HepG2 (cell line): Measurements from ENCODE around the gene SKA2. TPM values are rescaled to one million over a fixed set of nuclear protein-coding genes. Genes with fewer than 3 reads are reported as not detected.
A peak's percentile ranks its signal among the peaks of the same experiment; 100 is the strongest.

Source experiments
- AFF4 ChIP-seq: sonication (generic); formaldehyde crosslinking; IDR thresholded peaks from 2 replicates; pipeline ENCODE4 v1.4.0; 2020; ENCODE audit warnings: missing genetic modification reagents
- ATF3 ChIP-seq: sonication (generic); formaldehyde crosslinking; IDR thresholded peaks from 2 replicates; pipeline ENCODE4 v1.4.0; 2020; ENCODE audit warnings: missing genetic modification reagents
- RCOR2 ChIP-seq: IDR thresholded peaks from 2 replicates; pipeline ENCODE4 v1.6.1; 2016; ENCODE audit warnings: missing biosample characterization, missing genetic modification reagents
- SRSF4 ChIP-seq: fragments of 200-400 bp; formaldehyde crosslinking; IDR thresholded peaks from one replicate; pipeline ENCODE4 v1.6.1; 2018; ENCODE audit warnings: mild to moderate bottlenecking, low read depth, low read length, moderate library complexity; ENCODE audit not compliant: poor library complexity, severe bottlenecking
- STAT6 ChIP-seq: sonication (generic); formaldehyde crosslinking; IDR thresholded peaks from 2 replicates; pipeline ENCODE4 v1.4.0; 2020; ENCODE audit warnings: missing genetic modification reagents, mild to moderate bottlenecking, borderline replicate concordance
- ZNF20 ChIP-seq: sonication (generic); formaldehyde crosslinking; IDR thresholded peaks from 2 replicates; pipeline ENCODE4 v1.4.0; 2020; ENCODE audit warnings: mild to moderate bottlenecking, moderate library complexity, missing genetic modification reagents
- ZNF318 ChIP-seq: sonication (generic); formaldehyde crosslinking; IDR thresholded peaks from 2 replicates; pipeline ENCODE4 v1.4.0; 2020; ENCODE audit warnings: mild to moderate bottlenecking, missing genetic modification reagents
- ZNF644 ChIP-seq: IDR thresholded peaks from 2 replicates; pipeline ENCODE4 v1.6.1; 2016; ENCODE audit warnings: low read depth
- ZNF704 ChIP-seq: sonication (generic); formaldehyde crosslinking; IDR thresholded peaks from 2 replicates; pipeline ENCODE4 v1.8.1; 2023; ENCODE audit warnings: mild to moderate bottlenecking, inconsistent platforms, moderate library complexity, missing genetic modification reagents, borderline replicate concordance
- ZSCAN22 ChIP-seq: sonication (generic); formaldehyde crosslinking; IDR thresholded peaks from 2 replicates; pipeline ENCODE4 v1.4.0; 2020; ENCODE audit warnings: mild to moderate bottlenecking, missing genetic modification reagents
- polyA plus RNA-seq, 8 experiments: library from polyadenylated mRNA; depleted of rRNA in 3 of 8; stranded (reverse) in 7 of 8; unstranded in 1 of 8; fragments of >200 nt; fragmentation: Illumina TruSeq in 4 of 8; extraction: Trizol in 4 of 8; gene quantifications; 2 replicates each; pipeline versions ENCODE4 v1.2.1 to v1.2.3, GENCODE V29; 2011 to 2016; ENCODE audit warnings: low read depth in 4 of 8, missing spikeins in 1 of 8, mixed read lengths in 1 of 8; ENCODE audit not compliant: insufficient read depth in 1 of 8
- total RNA-seq, 5 experiments: library from RNA; depleted of rRNA; stranded (reverse); fragments of >200 nt; fragmentation: Illumina TruSeq; extraction: Trizol; gene quantifications; 2 replicates each; pipeline ENCODE4 v1.2.3, GENCODE V29; 2016; ENCODE audit warnings: low read depth in 1 of 5

SKA2 gene
- total and polyA plus RNA-seq, 2 of the 13 experiments (the other 11 are each of a cell fraction or from before 2014, with no cell fraction given) = 18.6 to 91.8 TPM

GRCh38 chr17:59106463-59107305 is 48.3 kb downstream of the SKA2 start, which contains the start of gene TRIM37 (continued):
- TF ChIP-seq ZNF318 (CRISPR knock-in tag) = peak; percentile 85; the same call in 1 of the 2 replicates
- TF ChIP-seq RCOR2 (CRISPR knock-in tag) = no peak; the same call in 1 of the 2 replicates
- TF ChIP-seq ATF3 (CRISPR knock-in tag) = no peak; the same call in 1 of the 2 replicates
- TF ChIP-seq STAT6 (CRISPR knock-in tag) = peak; percentile 98
- TF ChIP-seq ZNF704 = peak; percentile 84; the same call in 1 of the 2 replicates
- TF ChIP-seq AFF4 (CRISPR knock-in tag) = no peak
- no peak for TF ChIP-seq ZNF20 (CRISPR knock-in tag)
- no peak; the same call in none of the 2 replicates for TF ChIP-seq ZNF644 (CRISPR knock-in tag)
- TF ChIP-seq ZSCAN22 (CRISPR knock-in tag) = no peak
- no peak for TF ChIP-seq SRSF4
